NT2/D1 (cell line): Measurements from ENCODE around the gene BPTF.
"Not testable (repeated sequence)": the region's sequence is repeated elsewhere in the genome, so short reads cannot be mapped to it uniquely, and the experiment has no call there.

ENCODE experiments used
- DNase-seq: peaks from one replicate; pipeline ENCODE4 v3.0.0-alpha.2; 2011; ENCODE audit warnings: low read depth, low spot score
- H3K27me3 ChIP-seq: 2 replicates; pipeline ENCODE4 v1.6.0; 2011; ENCODE audit warnings: mild to moderate bottlenecking; ENCODE audit not compliant: insufficient read length, insufficient read depth
- H3K36me3 ChIP-seq: 2 replicates; pipeline ENCODE4 v1.6.1; 2011; ENCODE audit warnings: mild to moderate bottlenecking, low read length, mixed read lengths; ENCODE audit not compliant: insufficient read depth, insufficient read length
- H3K4me1 ChIP-seq: 2 replicates; pipeline ENCODE4 v1.5.1; 2011; ENCODE audit not compliant: insufficient read depth, insufficient read length
- H3K4me3 ChIP-seq: 2 replicates; pipeline ENCODE4 v1.5.1; 2011; ENCODE audit warnings: low read depth; ENCODE audit not compliant: insufficient read length
- H3K9ac ChIP-seq: 2 replicates; pipeline ENCODE4 v1.6.0; 2011; ENCODE audit warnings: low read depth; ENCODE audit not compliant: insufficient read length
- H3K9me3 ChIP-seq: 2 replicates; pipeline ENCODE4 v1.5.1; 2011; ENCODE audit warnings: mild to moderate bottlenecking, low read length; ENCODE audit not compliant: insufficient read depth
- SUZ12 ChIP-seq: IDR thresholded peaks from 2 replicates; pipeline ENCODE4 v1.6.1; 2011; ENCODE audit not compliant: insufficient read length, insufficient read depth; ENCODE audit errors: extremely low read depth
- YY1 ChIP-seq: IDR thresholded peaks from 2 replicates; pipeline ENCODE4 v1.6.1; 2011; ENCODE audit not compliant: insufficient read length, insufficient read depth
- ZNF274 ChIP-seq: IDR thresholded peaks from 2 replicates; pipeline ENCODE4 v1.6.1; 2011; ENCODE audit warnings: mild to moderate bottlenecking, low read depth, low read length

The BPTF gene

GRCh38 chr17:67800495-67800928 lies 24.8 kb upstream of the BPTF start:
- Histone ChIP-seq H3K9me3 (no peaks in the 10 kb centered on the region), H3K9ac (no peak overlapping the region), H3K36me3 (no peaks in the 10 kb centered on the region), H3K4me3 (no peak overlapping the region), H3K27me3 (no peaks in the 10 kb centered on the region), H3K4me1 (no peaks in the 10 kb centered on the region)
- peak; percentile 48 for DNase-seq
- TF ChIP-seq SUZ12 (no peak), YY1 (no peak), ZNF274 (no peak)

- H3K4me3 ChIP-seq = no peak overlapping the region
- DNase-seq = no peak
- H3K27me3 ChIP-seq = no peaks in the 10 kb centered on the region
- no peaks in the 10 kb centered on the region for H3K36me3 ChIP-seq
- no peaks in the 10 kb centered on the region for H3K4me1 ChIP-seq
- H3K9me3 ChIP-seq = no peaks in the 10 kb centered on the region
- no peak overlapping the region for H3K9ac ChIP-seq
- TF ChIP-seq SUZ12 = no peak
- TF ChIP-seq ZNF274 = no peak
- no peak for TF ChIP-seq YY1
Measured at GRCh38 chr17:67801626-67802175, 23.6 kb upstream of the BPTF start.

- Histone ChIP-seq H3K9me3 (no peaks in the 10 kb centered on the region), H3K4me3 (no peak overlapping the region), H3K27me3 (no peaks in the 10 kb centered on the region), H3K9ac (no peak overlapping the region), H3K36me3 (no peaks in the 10 kb centered on the region), H3K4me1 (no peaks in the 10 kb centered on the region)
- DNase-seq = no peak
- TF ChIP-seq SUZ12 (no peak), YY1 (no peak), ZNF274 (no peak)
Measured at GRCh38 chr17:67810464-67810863, 14.8 kb upstream of the BPTF start.

- not testable (repeated sequence) for H3K36me3 ChIP-seq, H3K9ac ChIP-seq, DNase-seq, H3K27me3 ChIP-seq, H3K4me3 ChIP-seq, H3K9me3 ChIP-seq, H3K4me1 ChIP-seq
Measured at GRCh38 chr17:67812380-67812779, 12.9 kb upstream of the BPTF start.

GRCh38 chr17:67813803-67814180 lies 11.5 kb upstream of the BPTF start:
- Histone ChIP-seq H3K9me3 (no peaks in the 10 kb centered on the region), H3K36me3 (no peaks in the 10 kb centered on the region), H3K4me3 (no peak overlapping the region), H3K27me3 (no peaks in the 10 kb centered on the region), H3K4me1 (no peaks in the 10 kb centered on the region), H3K9ac (no peak overlapping the region)
- no peak for DNase-seq
- TF ChIP-seq SUZ12 (no peak), ZNF274 (no peak), YY1 (no peak)

GRCh38 chr17:67818110-67819002 lies 6.9 kb upstream of the BPTF start:
- no peak for DNase-seq
- no peak overlapping the region for H3K4me3 ChIP-seq
- no peak overlapping the region for H3K9ac ChIP-seq
- H3K4me1 ChIP-seq = no peaks in the 10 kb centered on the region
- no peaks in the 10 kb centered on the region for H3K36me3 ChIP-seq
- no peaks in the 10 kb centered on the region for H3K9me3 ChIP-seq
- peaks cover 1% of the 10 kb centered on the region for H3K27me3 ChIP-seq
- TF ChIP-seq SUZ12 (no peak), YY1 (no peak), ZNF274 (no peak)

GRCh38 chr17:67819722-67820121 lies 5.6 kb upstream of the BPTF start:
- Histone ChIP-seq H3K9me3 (no peaks in the 10 kb centered on the region), H3K9ac (no peak overlapping the region), H3K36me3 (no peaks in the 10 kb centered on the region), H3K27me3 (peaks cover 8% of the 10 kb centered on the region), H3K4me1 (no peaks in the 10 kb centered on the region), H3K4me3 (no peak overlapping the region)
- no peak for DNase-seq
- TF ChIP-seq YY1 (no peak), SUZ12 (no peak), ZNF274 (no peak)
